Glomerular endothelial cell (primary cell): ENCODE data around the gene GOLPH3L. TPM values are rescaled to one million over a fixed set of nuclear protein-coding genes. Genes with fewer than 3 reads are reported as not detected.
"Not testable (repeated sequence)": the region's sequence is repeated elsewhere in the genome, so short reads cannot be mapped to it uniquely, and the experiment has no call there.

Experiments
- DNase-seq: peaks from one replicate; pipeline ENCODE4 v3.0.0-alpha.2; 2011; ENCODE audit warnings: low read depth, low spot score; ENCODE audit errors: extremely low read depth
- total RNA-seq: library from RNA; depleted of rRNA; stranded (reverse); fragments of >200 nt; gene quantifications from 2 replicates; pipeline ENCODE4 v1.2.3, GENCODE V29; 2015

GOLPH3L gene
- total RNA-seq, 1 donor from 2014 or later: 20.4 TPM

DNA sequence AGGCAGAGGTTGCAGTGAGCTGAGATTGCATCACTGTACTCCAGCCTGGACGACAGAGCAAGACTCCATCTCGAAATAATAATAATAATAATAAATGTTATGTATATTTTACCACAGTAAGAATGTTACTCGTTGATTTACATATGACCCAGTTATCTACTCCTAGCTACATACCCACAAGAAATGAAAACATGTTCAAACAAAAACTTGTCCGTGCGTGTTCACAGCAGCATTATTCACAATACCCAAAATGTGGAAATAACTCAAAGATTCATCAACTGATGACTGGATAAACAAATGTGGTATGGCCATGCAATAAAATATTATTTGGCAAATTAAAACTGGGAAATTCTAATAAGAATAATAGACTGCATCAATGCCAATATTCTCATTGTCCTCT is 35.8 kb downstream of the GOLPH3L start:
- no peak for DNase-seq

GRCh38 chr1:150660584-150660983 is 36.4 kb downstream of the GOLPH3L start:
- no peak for DNase-seq

- not testable (repeated sequence) for DNase-seq
Observed at GRCh38 chr1:150657064-150657463, 39.9 kb downstream of the GOLPH3L start.

GRCh38 chr1:150654635-150655034 is 42.3 kb downstream of the GOLPH3L start:
- DNase-seq: not testable (repeated sequence)

DNA sequence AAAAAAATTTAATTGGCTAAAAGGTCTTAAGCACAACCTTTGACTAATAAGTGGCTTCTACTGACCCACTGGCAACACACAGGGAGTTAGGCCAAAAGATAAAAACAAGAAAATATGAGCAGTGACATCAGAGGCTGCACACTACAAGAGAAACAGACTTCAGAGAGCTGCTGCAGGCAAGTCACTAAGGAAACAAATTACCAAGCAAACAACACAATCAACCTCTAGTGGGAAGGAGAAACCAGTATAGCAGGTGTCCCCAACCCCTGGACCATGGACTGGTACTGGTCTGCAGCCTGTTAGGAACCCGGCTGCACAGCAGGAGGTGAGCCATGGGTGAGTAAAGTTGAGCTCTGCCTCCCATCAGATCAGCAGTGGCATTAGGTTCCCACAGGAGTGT is 46.8 kb downstream of the GOLPH3L start:
- DNase-seq: no peak

DNA sequence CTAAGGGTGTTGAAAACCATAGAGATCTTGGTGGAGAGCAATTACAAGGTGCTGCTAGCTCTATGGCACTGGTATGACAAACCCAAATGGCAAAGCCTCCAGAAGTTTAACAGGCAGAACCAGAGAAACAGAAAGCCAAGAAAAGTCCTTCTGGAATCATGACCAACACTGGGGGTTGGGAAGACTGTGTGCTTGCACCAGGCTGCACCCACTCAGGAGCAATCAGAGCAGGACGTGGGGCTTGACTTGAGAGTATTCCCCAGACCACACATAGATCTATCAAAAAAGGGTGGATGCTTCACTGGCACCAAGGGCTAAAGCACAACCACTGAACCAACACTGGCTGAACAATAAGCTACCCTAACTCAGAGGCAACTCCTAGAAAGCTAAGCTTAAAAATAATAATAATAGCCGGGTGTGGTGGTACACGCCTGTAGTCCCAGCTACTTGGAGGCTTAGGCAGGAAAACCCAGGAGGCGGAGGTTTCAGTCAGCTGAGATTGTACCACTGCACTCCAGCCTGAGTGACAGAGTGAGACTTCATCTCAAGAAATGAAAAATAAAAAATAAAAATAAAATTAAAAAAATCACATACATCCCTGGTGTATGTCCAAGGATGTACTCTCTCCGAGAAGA is 47.4 kb downstream of the GOLPH3L start:
- no peak for DNase-seq

GRCh38 chr1:150642296-150642695 is 54.7 kb downstream of the GOLPH3L start:
- DNase-seq: no peak

- DNase-seq: not testable (repeated sequence)
Observed at GRCh38 chr1:150641126-150641815, 55.7 kb downstream of the GOLPH3L start.

DNA sequence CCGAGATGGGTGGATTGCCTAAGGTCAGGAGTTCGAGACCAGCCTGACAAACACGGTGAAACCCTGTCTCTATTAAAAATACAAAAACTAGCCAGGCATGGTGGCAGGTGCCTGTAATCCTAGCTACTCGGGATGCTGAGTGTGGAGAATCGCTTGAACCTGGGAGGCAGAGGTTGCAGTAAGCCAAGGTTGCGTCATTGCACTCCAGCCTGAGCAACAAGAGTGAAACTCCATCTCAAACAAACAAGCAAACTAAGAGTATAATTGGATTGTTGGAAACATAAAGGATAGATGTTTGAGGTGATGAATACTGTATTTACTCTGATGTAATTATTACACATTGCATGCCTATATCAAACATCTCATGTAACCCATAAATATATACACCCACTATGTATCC is 58.5 kb downstream of the GOLPH3L start:
- not testable (repeated sequence) for DNase-seq

DNA sequence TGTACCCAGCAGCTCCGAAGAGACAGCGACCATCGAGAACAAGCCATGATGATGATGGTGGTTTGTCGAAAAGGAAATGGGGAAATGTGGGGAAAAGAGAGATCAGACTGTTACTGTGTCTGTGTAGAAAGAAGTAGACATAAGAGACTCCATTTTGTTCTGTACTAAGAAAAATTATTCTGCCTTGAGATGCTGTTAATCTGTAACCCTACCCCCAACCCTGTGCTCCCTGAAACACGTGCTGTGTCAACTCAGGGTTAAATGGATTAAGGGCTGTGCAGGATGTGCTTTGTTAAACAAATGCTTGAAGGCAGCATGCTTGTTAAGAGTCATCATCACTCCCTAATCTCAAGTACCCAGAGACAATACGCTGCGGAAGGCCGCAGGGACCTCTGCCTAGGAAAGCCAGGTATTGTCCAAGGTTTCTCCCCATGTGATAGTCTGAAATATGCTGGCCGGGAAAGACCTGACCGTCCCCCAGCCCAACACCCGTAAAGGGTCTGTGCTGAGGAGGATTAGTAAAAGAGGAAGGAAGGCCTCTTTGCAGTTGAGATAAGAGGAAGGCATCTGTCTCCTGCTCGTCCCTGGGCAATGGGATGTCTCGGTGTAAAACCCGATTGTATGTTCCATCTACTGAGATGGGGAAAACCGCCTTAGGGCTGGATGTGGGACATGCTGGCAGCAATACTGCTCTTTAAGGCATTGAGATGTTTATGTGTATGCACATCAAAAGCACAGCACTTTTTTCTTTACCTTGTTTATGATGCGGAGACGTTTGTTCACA is 61.9 kb downstream of the GOLPH3L start:
- not testable (repeated sequence) for DNase-seq

DNA sequence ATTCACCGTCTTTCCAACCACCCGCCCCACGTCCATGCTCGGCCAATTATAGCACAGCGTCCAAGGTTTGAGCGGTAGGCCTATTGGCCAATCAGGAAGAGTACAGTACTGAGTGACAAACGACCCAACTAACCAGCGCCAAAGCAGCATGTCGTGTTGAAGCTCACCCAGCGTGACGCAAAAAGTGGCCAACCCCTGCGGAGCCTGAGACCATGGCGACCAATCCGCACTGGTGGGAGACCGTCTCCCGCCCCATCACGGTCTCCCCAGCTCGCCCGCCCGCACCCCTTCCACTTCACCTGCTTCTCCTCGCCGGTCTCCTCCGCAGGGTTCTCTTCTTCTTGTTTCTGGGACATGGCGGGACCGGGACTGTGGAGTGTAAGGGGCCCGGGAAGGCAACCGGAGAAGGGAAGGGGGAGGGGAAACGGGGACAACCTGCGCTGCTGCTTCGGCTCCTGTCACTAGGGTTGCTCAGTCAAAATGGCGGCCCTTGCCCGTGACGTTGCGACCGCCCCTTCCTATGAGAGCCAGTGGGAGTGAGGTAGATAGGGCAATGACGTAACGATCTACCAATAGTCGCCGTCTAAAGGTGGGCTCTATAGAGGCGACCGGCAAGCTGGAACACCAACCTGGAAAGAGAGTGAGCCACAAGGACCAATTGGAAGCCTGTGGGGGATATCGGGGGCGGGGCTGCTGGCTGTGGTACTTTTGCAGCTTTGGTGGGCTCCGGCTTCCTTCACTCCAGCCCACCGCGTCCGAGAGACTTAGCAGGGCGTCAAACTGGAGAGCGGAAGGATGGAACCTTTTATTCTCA is 67.6 kb downstream of the GOLPH3L start, which contains the start of gene ENSA:
Gene ENSA (minus strand): TSS at position 498 of the 814 bp plus-strand sequence. CDS start 142 bp downstream, at position 356.
- DNase-seq: peak; percentile 97

- DNase-seq: no peak
Observed at GRCh38 chr1:150628766-150629114, 68.2 kb downstream of the GOLPH3L start.

DNA sequence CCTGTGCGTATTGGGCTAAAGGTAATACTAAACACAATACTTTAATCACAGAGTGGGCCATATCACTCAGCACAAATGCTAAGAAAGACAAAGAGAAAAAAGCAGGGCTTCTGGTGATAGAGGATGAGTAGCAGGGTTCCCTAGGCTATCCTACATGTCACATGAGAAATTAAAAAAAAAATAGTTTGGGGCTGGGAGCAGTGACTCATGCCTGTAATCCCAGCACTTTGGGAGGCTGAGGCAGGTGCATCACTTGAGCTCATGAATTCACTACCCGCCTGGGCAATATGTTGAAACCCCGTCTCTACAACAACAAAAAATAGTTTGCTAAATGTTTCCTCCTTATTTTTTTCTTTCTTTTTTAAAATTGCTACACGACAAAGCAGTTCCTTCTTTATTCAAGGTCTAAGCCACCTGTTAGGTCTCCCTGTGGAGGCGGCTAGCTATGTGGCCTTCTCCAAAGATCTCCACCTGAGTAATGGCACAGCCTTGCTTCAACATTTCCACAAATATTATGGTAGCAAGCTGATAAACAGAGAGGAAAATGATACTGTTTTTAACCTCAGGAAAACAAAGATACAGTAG is 69.0 kb downstream of the GOLPH3L start:
- no peak for DNase-seq

DNA sequence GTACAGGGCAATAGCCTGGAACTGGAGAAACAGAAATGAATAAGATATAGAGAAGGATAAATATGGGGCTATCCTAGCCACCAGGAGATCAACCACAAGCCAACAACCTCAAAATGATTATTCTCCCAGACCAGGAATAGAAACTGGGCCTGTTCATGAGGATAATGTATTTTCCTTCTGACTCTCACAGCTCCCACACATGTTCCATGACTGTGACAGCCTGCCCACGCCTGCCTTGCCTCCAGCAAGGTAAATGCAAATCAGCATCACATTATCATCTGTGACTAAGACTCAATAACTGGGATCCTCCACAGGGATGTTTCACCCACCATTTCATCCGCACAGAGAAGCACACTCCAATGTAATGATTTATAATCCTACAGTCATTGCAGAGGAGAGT is 70.8 kb downstream of the GOLPH3L start:
- no peak for DNase-seq

DNA sequence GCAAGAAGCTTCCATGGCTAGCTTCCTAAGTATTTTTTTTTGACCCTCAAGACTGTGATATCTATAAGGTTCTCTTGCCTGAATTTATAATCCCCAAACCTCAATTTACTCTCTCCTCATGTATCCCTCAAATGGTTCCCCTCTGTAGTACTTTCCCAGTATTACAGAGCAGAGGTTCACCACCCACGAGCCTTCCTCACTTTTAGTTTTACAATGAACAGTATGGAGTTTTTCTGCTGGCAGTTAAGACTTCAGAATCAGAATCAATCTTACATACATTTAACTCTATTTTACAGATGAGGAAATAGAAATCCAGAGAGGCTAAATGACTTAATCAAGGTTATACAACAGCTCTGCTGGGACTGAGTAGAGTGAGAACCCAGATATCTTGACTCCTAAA is 72.4 kb downstream of the GOLPH3L start:
- not testable (repeated sequence) for DNase-seq

DNA sequence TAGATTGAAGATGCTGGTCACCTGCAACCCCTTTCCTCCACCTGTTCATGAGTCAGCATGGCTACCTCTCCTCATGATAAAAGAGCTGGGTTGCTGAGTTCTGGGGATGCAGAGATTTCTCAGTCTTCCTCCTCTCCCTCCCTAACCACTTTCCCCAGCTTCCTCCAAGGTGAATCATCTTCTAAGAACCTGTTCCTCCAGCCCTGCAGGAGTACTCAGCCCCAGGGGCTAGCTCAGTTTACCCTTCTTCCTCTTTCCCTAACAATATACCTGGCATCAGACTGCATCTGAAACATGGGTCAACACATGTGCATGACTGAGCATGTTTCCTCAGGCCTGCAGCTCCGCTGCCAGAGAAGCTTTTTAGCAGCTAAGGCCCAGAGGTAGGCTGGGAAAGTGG is 72.8 kb downstream of the GOLPH3L start:
- DNase-seq: not testable (repeated sequence)

- no peak for DNase-seq
Observed at GRCh38 chr1:150622303-150622975, 74.5 kb downstream of the GOLPH3L start.

DNA sequence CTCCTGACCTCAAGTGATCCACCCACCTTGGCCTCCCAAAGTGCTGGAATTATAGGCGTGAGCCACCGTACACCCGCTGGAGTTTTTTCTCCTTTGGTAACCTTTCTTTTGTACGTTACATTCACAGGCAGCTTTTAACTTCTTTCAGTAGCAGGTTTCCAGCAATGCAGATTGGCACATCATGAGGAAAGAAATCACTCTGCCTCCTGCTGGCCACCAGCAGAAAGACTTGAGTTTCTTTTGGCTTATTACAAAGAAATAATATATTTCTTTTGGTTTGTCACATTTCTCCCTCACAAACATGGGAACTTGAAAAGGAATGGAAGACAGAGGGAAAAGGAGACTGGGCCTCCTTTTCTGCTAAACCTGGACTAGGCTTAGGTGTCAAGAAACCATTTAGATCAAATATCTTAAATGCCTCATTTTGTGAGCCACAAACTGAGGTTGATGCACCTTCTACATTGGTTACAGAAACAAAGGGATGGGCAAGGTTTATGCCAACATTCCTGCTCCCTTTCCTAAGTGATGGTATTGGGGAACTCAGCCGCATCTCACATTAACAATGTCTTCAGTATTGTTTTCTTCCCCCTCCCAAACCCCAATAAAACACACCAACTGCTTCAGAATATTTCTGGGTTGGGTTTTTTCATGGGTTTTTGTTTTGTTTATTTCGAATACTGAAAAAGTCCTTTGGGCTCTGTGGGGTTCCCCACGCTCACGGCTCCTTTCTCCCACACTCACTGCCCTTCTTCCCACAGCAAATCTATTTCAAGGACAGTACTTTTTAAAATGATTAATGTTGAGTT is 75.3 kb downstream of the GOLPH3L start:
- no peak for DNase-seq

- no peak for DNase-seq
Observed at GRCh38 chr1:150620919-150621318, 76.0 kb downstream of the GOLPH3L start.
